ENCODE data around the gene CTPS1.

CTPS1 gene

DNA sequence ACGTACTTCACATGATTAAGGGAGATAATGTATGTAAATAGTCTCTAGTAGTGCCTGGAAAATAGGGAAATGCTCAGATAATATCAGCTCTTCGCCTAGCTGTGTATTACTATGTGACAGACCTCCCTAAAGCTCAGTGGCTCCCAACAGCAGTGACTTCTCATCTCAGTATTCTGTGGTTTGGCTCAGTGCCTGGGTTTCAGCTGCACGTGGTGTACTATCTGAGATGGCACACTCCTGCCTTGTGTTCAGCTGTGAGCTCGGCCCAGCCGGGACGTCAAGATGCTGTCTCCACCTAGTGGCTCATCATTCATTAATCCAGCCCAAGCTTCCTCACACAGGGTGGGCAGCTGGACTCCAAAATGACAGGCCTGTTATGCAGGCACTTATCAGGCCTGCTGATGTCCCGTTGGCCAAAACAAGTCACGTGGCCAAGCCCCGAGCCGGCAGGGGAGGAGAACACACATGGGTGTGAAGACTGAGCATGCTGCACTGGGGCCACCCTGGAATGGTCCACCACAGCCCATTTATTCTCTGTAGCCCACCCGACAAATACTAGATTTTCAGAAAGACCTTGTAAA, 24.2 kb downstream of the CTPS1 start:
- peak in 2 of 4 experiments; percentile 69 to 75 for DNase-seq

DNA sequence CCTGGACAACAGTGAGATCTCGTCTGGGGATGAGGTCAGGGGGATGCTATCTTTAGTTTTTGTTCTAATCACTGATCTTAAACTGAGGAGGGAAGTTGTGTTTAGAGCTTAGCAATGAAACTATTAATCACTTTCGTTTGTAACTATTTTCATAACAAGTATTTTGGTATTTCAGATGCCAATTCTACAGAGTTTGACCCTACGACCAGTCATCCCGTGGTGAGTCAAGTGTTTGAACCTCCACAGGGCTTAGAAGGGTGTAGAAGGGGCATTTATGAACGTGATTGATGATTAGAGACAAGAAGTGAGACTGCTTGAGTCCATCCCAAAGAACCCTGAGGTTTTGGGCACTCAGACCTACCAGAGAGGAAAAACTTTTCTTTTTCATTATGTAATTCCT, 26.4 kb downstream of the CTPS1 start:
- no peak for DNase-seq

DNA sequence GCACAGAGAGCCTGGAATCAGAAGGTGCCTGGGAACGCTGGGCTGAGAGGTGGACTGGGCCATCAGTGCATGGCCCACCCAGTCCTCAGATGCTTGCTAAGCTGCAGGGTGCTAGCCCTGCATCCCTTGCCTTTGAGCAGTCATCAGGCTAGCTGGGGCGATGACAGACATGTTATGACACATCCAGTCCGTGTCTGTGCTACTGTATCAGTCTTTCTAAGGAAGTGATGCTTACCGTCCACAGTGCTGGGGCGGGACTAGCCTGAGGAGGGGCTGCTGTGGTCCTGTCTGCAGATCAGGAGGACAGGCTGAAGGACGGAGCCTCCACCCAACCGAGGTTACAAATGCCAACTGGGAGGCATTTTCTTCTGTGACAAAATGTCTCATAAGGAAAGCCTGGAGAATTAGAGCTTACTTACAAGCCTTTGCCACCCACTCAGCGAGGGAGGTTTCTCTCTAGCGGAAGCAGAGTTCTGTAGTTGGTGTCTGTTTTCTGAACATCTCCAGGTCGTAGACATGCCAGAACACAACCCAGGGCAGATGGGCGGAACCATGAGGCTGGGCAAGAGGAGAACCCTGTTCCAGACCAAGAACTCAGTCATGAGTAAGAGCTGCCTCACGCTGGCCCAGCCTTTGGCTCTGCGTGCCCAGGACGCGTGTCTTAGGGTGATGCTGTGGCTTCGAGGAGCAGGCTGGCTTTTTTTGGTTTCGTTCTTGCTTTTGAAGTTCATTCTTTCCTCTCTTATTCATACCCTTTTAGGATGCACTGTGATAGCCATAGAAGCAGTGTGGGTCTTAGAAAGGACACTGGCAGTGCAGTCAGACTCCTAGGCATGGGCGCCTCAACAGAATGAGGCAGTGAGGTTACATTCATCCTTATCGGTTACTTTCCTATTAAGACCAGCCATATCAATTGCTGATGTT, 27.7 kb downstream of the CTPS1 start:
- no peak for DNase-seq

DNA sequence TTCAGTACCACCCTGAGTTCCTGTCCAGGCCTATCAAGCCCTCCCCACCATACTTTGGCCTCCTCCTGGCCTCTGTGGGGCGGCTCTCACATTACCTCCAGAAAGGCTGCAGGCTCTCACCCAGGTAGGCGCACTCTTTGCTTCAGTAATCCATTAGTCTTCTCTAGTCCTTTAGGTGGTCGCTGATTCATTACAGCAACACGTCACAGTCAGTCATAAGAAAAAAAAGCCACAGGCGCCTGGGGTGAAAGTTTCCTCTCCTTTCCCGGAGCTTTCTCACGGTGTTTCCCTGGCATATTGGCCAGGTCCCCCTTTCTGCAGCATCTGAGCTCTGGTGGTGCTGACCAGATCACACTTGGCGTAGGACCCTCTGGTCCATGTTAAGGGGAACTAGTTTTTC, 30.0 kb downstream of the CTPS1 start:
- no peak for DNase-seq

DNA sequence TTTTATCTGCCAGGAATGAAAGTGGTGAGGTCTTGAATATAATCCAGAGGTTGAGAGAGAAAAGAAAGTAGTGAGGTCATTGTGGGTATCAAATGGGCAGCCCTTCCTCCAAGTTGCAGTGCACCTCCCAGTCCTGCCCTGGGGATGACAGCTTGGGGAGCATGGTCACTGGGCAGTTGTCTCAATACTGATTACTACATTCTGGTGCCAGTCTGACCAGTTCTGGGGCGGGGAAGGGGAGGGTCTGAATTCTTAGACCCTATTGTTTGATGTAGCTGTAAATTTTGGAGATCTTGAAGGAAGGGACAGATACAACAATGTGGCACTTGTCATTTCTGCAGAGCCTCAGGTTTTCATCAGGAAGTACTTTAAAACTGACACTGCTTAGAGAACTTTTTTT, 30.8 kb downstream of the CTPS1 start:
- DNase-seq, result no peak

DNA sequence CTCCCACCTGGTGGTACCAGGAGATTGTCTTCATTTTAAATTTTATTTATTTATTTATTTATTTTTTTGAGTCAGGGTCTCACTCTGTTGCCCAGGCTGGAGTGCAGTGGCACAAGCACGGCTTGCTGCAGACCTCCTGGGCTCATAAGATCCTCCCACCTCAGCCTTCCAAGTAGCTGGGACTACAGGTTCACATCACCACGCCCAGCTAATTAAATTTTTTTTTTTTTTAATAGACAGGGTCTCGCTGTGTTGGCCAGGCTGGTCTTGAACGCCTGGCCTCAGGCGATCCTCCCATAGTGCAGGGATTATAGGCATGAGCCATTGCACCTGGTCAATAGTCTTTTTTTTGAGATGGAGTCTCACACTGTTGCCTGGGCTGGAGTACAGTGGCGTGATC, 33.5 kb downstream of the CTPS1 start:
- DNase-seq, result no peak

DNA sequence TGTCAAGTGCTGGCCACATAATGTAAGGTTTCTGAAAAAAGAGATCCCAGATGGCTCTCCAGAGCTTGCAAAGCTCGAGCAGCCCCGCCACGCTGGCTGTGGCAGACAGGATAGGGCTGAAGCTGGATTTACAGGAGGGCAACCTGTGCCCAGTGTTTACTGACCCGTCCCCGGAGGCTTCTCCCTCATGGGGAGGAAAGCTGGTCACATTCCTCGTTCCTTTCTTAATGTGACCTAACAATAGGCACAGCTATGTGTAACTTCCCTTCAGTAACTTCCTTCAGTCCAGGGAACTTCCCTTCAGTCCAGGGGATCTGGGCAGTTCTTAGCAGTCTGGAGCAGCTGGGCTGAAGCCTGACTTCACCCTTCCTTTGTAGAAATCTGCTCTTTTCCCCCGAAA, 34.3 kb downstream of the CTPS1 start:
- no peak for DNase-seq

DNA sequence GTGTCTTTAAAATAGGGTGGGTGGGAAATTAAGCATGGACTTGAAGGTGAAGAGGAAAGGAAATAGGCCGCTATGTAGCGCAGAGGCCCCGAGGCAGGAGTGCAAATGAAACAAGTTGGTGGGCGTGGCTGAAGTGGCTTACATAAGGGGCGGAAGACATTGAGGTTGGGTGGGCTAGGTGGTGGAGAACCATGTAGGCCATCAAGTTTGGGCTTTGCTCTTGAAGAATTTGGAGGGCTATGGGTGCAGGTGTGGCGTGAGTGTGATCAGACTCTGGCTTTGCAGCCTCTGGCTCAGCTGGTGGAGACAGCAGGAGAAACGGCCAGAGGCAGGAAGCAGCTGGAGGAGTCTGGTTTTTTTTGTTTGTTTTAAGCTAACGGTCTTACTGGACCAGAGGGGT, 35.4 kb downstream of the CTPS1 start:
- no peak for DNase-seq

DNA sequence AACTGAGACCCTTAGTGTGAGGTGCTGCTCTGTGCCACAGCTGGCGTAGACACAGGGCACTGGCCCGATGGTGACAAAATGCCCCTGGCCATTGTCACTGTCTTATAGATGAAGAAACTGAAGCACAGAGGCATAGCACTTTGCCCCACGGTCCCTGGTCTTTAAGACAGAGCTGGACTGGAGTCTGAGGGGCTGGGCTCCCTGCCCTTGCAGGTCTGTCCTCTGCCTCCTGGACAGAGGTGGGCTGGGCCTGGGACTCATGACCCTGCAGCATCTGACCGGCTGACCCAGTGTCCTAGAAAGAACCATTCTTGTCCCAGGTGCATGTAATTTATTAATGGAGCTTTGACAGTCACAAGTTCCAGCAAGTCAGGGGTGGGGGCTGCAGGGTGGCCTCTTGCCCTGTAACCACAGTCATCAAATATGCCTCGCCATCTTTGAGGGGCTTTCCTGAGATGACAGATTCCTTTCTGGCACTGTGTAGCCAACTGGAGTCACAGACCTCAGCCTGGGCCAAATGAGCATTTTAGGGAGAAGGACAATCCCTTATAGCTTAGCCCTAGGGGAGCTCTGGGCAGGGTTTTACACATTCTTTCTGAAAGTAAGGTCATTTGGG, 35.9 kb downstream of the CTPS1 start:
- DNase-seq, result no peak

DNA sequence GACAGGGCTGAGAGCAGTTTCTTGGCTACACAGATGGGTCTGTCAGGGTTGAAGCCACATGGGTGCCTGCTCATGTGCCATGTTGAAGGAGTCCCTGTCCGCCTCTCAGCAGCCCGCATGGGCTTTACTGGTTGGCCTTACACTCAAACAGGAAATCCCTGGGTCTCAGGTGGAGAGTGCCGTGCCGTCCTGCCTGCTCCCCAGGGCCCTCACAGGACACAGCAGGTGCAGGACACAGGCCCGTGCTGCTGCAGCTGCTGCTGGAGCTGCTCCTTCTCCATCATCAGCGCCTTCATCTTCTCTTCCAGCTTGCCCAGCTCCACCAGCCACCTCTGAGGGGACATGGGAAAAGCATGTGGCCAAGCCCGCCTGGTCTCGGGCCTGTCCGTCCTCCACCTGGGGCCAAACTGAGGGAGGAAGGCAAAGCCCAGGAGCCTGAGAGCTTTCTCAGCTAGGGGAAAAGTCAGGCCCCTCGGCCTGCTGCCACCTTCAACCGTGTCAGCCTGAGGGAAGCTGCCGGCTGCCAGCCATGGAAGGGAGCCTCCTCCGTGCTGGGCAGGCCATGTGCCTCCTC, 36.5 kb downstream of the CTPS1 start:
- no peak for DNase-seq

DNA sequence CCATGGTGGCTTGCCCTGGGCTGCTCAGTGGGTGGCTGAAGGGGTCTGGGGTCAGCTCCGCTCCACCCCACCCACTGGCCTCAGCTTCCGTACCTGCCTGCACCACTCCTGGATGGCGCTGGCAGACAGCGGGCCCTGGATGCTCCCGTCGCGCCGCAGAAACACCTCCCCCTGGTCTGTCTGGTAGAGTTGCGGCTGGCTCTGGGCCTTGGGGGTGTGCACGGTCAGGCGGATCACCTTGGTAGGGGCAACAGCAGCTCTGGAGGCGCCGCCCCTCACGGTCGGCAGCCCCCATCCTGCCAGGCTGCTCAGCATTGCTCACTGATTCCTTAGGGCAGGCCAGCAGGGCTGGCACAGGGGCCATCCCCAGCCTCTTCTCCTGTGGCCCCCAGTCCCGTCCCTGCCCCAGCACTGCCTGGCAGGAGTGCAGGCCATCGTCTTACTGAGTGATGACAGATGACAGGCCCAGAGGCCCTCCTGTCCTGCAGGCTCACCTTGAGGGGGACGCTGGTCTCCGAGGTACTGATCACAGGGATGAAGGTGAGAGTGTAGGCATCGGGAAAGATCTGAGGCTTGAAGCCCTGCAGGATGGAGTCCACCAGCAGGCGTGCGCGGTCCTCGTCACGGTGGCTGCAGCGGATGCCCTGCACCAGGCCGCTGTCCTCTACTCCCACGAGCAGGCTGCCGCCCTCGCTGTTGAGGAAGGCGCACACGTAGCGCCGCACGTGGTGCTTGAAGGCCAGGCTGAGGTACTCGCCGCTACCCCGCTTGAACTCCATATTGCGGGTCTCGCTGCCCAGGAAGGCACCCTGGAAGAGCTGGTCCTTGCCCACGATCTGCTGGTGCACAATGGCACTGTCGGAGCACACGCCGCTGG, 37.9 kb downstream of the CTPS1 start:
- DNase-seq, result no peak

DNA sequence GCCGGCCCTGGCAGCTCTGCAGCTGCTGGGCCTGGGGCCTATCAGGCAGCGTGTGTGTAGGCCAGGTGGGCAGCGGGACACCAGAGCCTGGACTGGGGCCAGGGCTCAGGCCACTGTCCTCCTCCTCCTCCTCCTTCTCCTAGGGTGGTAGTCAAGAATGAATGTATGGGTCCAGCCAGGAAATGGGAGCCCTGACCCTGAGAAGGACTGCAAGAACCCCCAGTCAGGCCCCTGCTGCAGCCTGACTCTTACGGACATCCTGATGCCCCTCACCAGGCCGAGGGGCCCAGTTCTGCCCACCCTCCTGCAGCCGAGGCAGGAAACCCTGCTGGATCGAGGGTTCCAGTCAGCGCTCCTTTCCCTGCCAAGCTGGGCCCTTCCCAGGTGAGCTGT, 38.5 kb downstream of the CTPS1 start:
- DNase-seq, result no peak

DNA sequence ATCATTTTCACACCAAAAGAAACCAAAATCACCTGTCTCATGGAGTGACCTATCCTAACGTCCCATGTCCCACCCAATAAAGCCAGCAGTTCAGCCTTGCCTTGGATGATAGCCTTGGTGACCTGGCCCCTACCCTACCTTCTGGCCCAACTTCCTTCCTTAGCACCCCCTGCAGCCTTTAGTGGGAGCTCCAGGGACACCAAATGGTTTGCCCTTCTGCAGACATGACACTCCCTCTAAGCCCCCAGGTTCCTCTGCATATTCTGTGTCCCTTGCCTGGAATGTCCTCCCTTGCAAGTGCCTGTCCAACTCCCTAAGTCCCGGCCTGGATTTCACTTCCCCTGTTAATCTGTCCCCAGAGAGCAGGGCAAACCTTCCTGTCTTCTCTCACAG, 39.9 kb downstream of the CTPS1 start:
- DNase-seq, result no peak

DNA sequence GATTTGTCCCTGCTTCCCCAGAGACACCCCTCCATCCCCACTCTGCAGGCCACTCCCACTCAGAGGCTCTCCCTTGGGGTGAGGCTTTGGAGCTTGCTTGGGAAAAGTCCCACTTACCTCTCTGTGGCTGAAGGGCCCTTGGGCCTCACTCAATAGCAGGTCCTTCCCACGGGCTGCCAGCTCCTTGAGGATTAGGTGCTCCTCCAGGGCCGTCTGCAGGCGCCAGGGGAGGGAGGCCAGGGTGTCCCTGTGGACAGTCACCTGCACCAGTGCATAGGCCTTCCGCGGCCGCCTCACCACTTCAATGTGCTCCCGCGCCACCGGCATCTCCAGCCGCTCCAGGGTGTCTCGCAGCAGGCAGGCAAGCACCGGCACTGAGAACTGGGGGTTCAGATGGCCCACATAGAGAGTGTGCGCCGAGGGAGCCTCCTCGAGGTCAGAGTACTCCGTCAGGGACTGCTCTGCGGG, 40.6 kb downstream of the CTPS1 start:
- DNase-seq, result no peak

DNA sequence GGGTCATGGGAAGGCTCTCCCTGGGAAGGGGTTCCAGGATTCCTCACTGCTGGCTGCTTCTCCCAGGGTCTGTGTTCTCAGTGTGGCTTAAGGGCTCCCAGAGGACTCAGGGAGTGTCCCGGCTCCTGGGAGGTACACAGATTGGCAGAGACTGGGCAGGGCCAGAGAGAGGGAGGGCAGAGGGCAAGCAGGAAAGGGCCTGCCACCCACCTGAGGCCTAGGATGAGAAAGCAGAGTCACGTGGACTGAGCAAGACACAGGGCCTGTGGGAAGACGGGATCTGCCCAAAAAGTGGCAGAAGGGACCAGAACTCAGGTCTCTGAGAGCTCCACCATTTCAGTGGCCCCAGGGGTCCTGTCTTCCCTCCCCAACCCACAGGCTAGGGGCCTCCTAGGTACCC, 41.2 kb downstream of the CTPS1 start:
- DNase-seq, result no peak

DNA sequence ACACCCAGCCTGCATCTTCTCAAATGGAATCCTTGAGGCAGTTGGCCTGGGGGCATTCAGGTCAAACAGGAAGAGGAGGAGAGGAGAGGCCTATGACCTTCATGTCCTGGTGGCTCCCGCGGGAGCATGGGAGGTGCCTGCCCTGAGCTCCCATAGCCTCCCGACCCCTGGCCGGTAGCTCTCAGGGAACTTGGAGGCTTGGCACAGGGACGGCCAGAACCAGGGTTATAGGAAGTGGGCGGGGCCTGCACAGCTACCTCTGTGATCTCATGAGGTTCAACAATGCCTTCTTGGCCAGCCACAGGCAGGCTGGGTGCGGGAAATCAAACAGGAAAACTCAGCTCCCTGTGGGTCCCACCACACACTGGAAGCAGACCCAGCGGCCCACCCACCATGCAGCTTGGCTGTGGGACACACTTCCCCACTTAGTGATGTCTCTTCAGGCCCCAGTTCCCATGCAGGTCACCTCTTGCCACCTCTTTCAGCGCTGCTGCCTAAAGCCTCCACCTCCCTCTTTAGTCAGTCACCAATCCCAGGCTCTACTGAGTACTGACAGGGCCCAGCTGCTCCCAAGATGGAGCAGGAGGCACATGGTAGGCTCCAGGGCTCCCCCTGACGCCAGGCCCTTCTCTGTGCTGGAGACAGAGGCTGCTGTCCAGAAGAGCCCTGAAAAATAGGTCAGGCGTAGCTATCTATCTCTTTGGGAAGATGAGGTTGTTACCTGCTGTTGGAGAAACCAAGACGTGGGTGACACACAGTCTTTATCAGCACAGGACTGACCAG, 42.2 kb downstream of the CTPS1 start, which contains the start of gene SLFNL1:
Gene SLFNL1, minus strand, starts transcription at position 200 of the 783 bp plus-strand sequence. CDS start 1,065 bp downstream, outside the sequence.
- DNase-seq, result no peak

DNA sequence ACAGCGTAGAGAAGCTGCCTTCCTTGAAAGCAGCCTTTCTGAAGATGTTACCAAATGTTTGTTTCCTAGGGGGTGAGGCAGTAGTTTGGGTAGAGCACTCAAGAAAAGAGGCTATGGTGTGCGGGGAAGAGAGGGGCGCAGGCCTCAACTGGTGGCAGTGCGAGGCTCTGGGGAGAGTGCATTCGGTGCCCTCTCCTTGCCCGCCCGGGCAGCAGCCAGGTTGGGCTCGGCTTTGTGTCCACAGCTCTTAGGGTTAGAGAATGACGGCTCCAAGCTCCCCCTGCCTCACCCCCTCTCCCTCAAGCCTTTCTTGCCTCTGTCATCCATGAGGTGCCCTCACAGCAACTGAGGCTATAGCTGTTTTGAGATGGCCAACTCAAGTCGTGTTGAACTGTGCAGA, 42.9 kb downstream of the CTPS1 start:
- no peak for DNase-seq

DNA sequence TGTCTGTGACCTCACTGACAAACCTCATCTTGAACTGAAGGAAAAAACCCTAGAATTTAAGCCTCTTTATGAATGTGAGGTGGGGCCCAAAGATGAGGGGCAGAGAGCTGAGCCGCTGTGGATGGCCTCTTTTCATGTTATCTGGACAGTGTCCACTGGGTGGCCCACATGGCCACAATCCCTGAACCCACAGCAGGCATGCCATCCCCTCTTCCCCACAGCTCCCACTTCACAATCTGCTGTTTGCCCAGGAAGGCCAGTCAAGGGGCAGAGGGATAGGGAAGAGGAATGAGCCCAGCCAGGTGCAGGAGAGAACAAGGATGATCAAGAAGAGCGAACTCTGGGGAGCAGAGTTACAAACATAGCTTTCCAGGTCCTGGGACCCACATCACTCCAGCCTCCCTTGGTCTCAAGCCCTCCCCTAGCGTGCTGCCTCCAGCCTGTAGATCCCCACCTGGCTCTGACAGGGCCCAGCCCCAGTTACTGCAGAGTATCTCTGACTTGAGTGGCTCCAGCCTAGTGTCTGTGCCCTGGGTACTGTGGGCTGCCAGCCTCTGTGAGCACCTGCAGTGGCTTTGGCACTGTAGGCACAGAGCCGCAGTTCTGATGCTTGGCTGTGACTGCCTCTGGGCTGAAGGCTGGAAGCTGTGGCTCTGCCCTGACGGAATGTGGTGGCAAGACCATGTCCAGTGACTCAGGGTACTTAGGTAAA, 43.9 kb downstream of the CTPS1 start:
- DNase-seq, result no peak

DNA sequence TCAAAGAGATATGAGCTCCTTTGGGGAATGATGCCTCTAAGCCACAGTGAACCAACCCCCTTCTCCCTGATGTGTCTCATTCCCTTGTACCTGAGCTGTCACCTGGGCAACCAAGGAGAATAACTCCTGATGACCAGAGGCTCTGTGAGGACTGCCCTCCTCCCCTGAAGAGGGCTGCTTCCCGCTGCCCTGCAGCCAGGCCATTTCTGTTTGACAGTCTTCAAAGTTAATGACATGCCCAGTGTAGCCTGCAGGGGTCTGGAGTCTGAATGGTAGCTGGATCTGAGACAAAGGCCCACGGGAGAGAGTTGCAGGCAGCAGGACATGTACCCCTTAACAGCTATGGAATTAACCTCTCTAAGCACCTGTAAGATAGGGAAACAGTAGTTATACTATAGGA, 45.5 kb downstream of the CTPS1 start:
- DNase-seq, result no peak

DNA sequence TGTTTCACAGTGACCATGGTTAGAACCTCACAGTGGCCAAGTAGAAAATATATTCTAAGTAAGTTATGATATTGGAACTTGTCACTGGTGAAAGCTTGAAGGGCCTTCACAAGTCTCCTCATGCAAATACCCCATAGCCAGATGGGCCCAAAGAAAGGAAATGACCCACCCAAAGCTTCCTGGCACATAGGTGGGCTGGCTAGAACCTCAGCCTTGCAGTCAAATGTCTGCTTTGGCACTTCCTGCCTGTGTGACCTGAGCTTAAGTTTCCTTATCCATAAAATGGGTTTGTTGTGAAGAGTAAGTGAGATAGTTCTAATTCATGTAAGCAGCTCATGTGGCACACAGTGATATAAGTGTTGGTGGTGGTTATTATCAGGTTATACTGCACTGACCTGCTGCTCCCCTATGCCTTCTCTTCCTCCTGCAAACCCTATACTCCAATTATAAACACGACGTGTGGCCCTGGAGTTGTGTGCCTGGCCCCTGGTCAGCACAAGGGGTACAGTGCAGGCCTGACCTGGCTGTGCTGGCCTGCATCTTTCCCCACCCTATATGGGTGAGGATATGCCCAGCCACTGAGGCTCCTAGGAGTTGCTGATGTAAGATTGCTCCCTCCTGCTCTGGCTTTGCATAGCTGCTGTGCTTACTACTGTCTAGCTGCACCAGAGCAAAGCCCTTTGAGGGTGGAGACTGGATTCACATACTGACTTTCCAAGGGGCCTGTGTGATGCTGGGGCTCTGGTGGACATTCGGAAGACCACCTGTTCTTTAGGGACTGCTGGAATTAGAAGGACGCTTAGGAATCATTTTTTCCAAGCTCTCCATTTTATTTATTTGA, 46.7 kb downstream of the CTPS1 start:
- DNase-seq, result no peak
